NCI-H1417 treated with DMSO at 0.1 percent for 48 hours (cell line): Measurements from ENCODE around the gene VBP1.
"Not testable (repeated sequence)": the region's sequence is repeated elsewhere in the genome, so short reads cannot be mapped to it uniquely, and the experiment has no call there.

Experiments used
- DNase-seq: peaks from one replicate; lab custom pipeline; 2025; lab: John Stamatoyannopoulos, UW

The VBP1 gene

GRCh38 chrX:155263854-155264628 is 47.8 kb downstream of the VBP1 start, which contains the start of gene RAB39B:
RAB39B (minus strand) TSS chrX:155264491; CDS start chrX:155264288, 203 bp downstream.
- peak; percentile 30 for DNase-seq

GRCh38 chrX:155266439-155266838 is 50.2 kb downstream of the VBP1 start:
- no peak for DNase-seq

GRCh38 chrX:155267995-155268394 is 51.7 kb downstream of the VBP1 start:
- not testable (repeated sequence) for DNase-seq

GRCh38 chrX:155270969-155271368 is 54.7 kb downstream of the VBP1 start:
- no peak for DNase-seq

- DNase-seq, result no peak
Observed at GRCh38 chrX:155279873-155280272, 63.6 kb downstream of the VBP1 start.
